Vagina (tissue), 2 donors: ENCODE measurements around the gene PGAP2. TPM values are rescaled to one million over a fixed set of nuclear protein-coding genes. Genes with fewer than 3 reads are reported as not detected.
"Not testable (repeated sequence)": the region's sequence is repeated elsewhere in the genome, so short reads cannot be mapped to it uniquely, and the experiment has no call there.

Experiments used
- DNase-seq, 2 donors: peaks; one replicate each; pipeline ENCODE4 v3.0.0-alpha.2; 2017; ENCODE audit errors: extremely low spot score in 2 of 2
- H3K27ac ChIP-seq: fragments of 200-600 bp; sonication (generic); one replicate; pipeline ENCODE4 v1.5.1; 2019
- H3K27me3 ChIP-seq: fragments of 200-600 bp; sonication (generic); one replicate; pipeline ENCODE4 v1.5.1; 2019
- H3K36me3 ChIP-seq, 2 donors: fragments of 200-600 bp; sonication (generic); one replicate each; pipeline ENCODE4 v1.5.1; 2017 to 2019
- H3K4me1 ChIP-seq: fragments of 200-600 bp; sonication (generic); one replicate; pipeline ENCODE4 v1.5.1; 2019
- H3K4me3 ChIP-seq, 2 donors: fragments of 200-600 bp; sonication (generic); 1 replicate in 1 of 2; 2 replicates in 1 of 2; pipeline ENCODE4 v1.5.1; 2016 to 2019
- H3K9me3 ChIP-seq: fragments of 200-600 bp; sonication (generic); one replicate; pipeline ENCODE4 v1.5.1; 2019
- POLR2A ChIP-seq, 2 donors: fragments of 450-650 bp; IDR thresholded peaks; one replicate each; pipeline ENCODE4 v1.6.1; 2017; ENCODE audit warnings: antibody characterized with exemption in 2 of 2, mild to moderate bottlenecking in 2 of 2, moderate library complexity in 2 of 2
- POLR2AphosphoS5 ChIP-seq, 2 donors: sonication (generic); formaldehyde crosslinking; IDR thresholded peaks; one replicate each; pipeline ENCODE4 v1.9.0; 2017; ENCODE audit warnings: antibody characterized with exemption in 2 of 2, mild to moderate bottlenecking in 2 of 2, low read depth in 1 of 2; ENCODE audit not compliant: insufficient read depth in 1 of 2
- intact Hi-C: fragments of 100-400 bp; cut with DNase I; formaldehyde crosslinking; loops from one replicate; pipeline ENCODE4 v1.15.1; 2023
- total RNA-seq: library from RNA; depleted of rRNA; stranded (reverse); fragments of >200 nt; gene quantifications from one replicate; pipeline ENCODE4 v1.2.3, GENCODE V29; 2016
- TF ChIP-seq, protein P1 (sequence below), 3 experiments: fragments of 450-650 bp in 2 of 3; fragments of 200-600 bp in 1 of 3; sonication (generic) in 1 of 3; IDR thresholded peaks; one replicate each; pipeline ENCODE4 v1.5.1; 2017 to 2019; ENCODE audit warnings: antibody characterized with exemption in 3 of 3, mild to moderate bottlenecking in 2 of 3, moderate library complexity in 2 of 3

The PGAP2 gene
- total RNA-seq, 1 donor from 2014 or later, result 19.6 TPM

DNA sequence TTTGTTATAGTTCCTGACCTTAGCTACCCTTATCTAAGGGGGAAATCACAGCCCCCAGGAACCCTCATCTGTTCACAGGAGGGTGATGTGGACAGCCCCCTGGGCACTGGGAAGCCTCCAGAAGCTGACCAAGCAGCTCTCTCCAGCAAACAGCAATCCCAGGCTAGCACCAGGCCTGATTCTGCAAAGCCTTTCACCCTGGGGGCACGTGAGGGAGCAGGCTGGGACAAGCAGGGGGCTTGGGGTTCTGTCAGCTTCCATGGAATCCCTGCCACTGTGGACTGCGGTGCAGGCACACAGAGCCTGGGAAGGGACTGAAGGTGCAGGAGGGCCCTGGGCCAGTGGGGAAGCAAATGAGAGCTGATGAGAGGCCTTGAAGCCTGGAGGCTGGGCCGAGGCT lies 2.1 kb downstream of the PGAP2 start:
- TF ChIP-seq, protein P1, sequence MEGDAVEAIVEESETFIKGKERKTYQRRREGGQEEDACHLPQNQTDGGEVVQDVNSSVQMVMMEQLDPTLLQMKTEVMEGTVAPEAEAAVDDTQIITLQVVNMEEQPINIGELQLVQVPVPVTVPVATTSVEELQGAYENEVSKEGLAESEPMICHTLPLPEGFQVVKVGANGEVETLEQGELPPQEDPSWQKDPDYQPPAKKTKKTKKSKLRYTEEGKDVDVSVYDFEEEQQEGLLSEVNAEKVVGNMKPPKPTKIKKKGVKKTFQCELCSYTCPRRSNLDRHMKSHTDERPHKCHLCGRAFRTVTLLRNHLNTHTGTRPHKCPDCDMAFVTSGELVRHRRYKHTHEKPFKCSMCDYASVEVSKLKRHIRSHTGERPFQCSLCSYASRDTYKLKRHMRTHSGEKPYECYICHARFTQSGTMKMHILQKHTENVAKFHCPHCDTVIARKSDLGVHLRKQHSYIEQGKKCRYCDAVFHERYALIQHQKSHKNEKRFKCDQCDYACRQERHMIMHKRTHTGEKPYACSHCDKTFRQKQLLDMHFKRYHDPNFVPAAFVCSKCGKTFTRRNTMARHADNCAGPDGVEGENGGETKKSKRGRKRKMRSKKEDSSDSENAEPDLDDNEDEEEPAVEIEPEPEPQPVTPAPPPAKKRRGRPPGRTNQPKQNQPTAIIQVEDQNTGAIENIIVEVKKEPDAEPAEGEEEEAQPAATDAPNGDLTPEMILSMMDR (IDR thresholded peaks at IDR 0.05), result no peak
- Histone ChIP-seq H3K27me3 (no peaks in the 10 kb centered on the region), H3K4me3 (no peak overlapping the region), H3K4me1 (peaks cover 27% of the 10 kb centered on the region), H3K9me3 (no peaks in the 10 kb centered on the region), H3K27ac (no peak overlapping the region), H3K36me3 (no peaks in the 10 kb centered on the region)
- intact Hi-C loops, result no loop called here
- DNase-seq, result no peak

- Histone ChIP-seq H3K4me3 (no peak overlapping the region), H3K9me3 (no peaks in the 10 kb centered on the region), H3K27me3 (no peaks in the 10 kb centered on the region), H3K27ac (no peak overlapping the region), H3K4me1 (peaks cover 27% of the 10 kb centered on the region), H3K36me3 (no peaks in the 10 kb centered on the region)
- no peak for TF ChIP-seq POLR2A (IDR thresholded peaks at IDR 0.05)
- TF ChIP-seq, protein P1 (IDR thresholded peaks at IDR 0.05), result no peak
- TF ChIP-seq POLR2AphosphoS5 (IDR thresholded peaks at IDR 0.05; ENCODE audit: insufficient read depth in 1 of 2, low read depth in 1 of 2), result no peak
- DNase-seq, result no peak
- intact Hi-C loops, result no loop called here
Measured at GRCh38 chr11:3810951-3811350, 2.6 kb downstream of the PGAP2 start.

- H3K36me3 ChIP-seq, DNase-seq, H3K9me3 ChIP-seq, intact Hi-C loops, H3K4me3 ChIP-seq, H3K27me3 ChIP-seq, H3K4me1 ChIP-seq, H3K27ac ChIP-seq: not testable (repeated sequence)
Measured at GRCh38 chr11:3814832-3815231, 6.5 kb downstream of the PGAP2 start.

DNA sequence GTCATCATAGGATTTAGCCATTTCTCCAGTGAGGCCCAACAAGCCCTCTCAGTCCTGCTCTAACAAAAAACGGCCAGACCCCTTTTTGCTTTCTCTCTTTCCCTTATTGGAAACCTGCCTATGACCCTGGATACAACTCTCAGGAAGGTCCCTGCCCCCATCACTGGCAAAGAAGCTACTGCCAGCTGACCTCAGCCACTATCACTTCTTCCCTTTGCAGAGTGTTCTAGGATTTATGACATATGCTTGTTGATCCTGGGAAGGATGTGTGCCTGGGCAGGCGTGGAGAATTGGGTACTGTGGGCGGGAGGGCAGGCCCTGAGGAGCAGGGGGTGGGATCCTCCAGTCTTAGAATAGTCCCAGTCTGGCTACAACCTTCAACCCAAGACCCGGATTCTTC lies 7.5 kb downstream of the PGAP2 start:
- no peak overlapping the region for H3K27ac ChIP-seq
- intact Hi-C loops, result no loop called here
- H3K9me3 ChIP-seq, result no peaks in the 10 kb centered on the region
- H3K36me3 ChIP-seq, result no peaks in the 10 kb centered on the region
- H3K27me3 ChIP-seq, result no peaks in the 10 kb centered on the region
- H3K4me1 ChIP-seq, result no peaks in the 10 kb centered on the region
- TF ChIP-seq POLR2A (IDR thresholded peaks at IDR 0.05) (no peak), POLR2AphosphoS5 (IDR thresholded peaks at IDR 0.05; ENCODE audit: insufficient read depth in 1 of 2, low read depth in 1 of 2) (no peak)
- TF ChIP-seq, protein P1 (IDR thresholded peaks at IDR 0.05), result no peak
- no peak for DNase-seq
- H3K4me3 ChIP-seq, result no peak overlapping the region

- TF ChIP-seq POLR2A (IDR thresholded peaks at IDR 0.05) (no peak), POLR2AphosphoS5 (IDR thresholded peaks at IDR 0.05; ENCODE audit: insufficient read depth in 1 of 2, low read depth in 1 of 2) (no peak)
- TF ChIP-seq, protein P1 (IDR thresholded peaks at IDR 0.05), result no peak
- Histone ChIP-seq H3K36me3 (no peaks in the 10 kb centered on the region), H3K27ac (no peak overlapping the region), H3K4me3 (no peak overlapping the region), H3K9me3 (no peaks in the 10 kb centered on the region), H3K27me3 (no peaks in the 10 kb centered on the region), H3K4me1 (no peaks in the 10 kb centered on the region)
- DNase-seq, result no peak
- intact Hi-C loops, result no loop called here
Measured at GRCh38 chr11:3816673-3817072, 8.3 kb downstream of the PGAP2 start.
